ENCODE data around the gene MTERF4.

MTERF4 gene

GRCh38 chr2:241102239-241102803 is at the start of gene MTERF4:
TSS of gene MTERF4 (minus strand) at chr2:241102287. CDS start at chr2:241102273, 14 bp downstream.
- DNase-seq: peak; percentile 68 to 78

GRCh38 chr2:241150660-241151530 is 48.8 kb upstream of the MTERF4 start:
- DNase-seq: peak in 1 of 2 donors; percentile 36

- DNase-seq: peak; percentile 91 to 92
Measured at GRCh38 chr2:241149925-241150659, 48.0 kb upstream of the MTERF4 start, which contains the start of gene PPP1R7. TSS of gene PPP1R7 (plus strand) at chr2:241150467. CDS start at chr2:241150496, 29 bp downstream.

DNA sequence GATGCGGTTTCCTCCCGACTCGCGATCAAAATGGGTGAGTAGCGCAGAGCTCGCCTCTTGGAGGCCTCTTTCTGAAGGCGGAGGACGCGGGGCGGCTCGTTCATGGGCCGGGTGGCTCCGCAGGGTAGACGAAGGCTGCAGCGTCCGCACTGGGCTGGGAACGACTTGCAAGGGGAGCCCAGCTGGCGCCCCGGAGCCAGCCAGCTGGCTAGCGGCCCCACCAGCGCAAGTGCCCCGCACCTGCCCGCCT is 47.5 kb upstream of the MTERF4 start:
- no peak for DNase-seq

DNA sequence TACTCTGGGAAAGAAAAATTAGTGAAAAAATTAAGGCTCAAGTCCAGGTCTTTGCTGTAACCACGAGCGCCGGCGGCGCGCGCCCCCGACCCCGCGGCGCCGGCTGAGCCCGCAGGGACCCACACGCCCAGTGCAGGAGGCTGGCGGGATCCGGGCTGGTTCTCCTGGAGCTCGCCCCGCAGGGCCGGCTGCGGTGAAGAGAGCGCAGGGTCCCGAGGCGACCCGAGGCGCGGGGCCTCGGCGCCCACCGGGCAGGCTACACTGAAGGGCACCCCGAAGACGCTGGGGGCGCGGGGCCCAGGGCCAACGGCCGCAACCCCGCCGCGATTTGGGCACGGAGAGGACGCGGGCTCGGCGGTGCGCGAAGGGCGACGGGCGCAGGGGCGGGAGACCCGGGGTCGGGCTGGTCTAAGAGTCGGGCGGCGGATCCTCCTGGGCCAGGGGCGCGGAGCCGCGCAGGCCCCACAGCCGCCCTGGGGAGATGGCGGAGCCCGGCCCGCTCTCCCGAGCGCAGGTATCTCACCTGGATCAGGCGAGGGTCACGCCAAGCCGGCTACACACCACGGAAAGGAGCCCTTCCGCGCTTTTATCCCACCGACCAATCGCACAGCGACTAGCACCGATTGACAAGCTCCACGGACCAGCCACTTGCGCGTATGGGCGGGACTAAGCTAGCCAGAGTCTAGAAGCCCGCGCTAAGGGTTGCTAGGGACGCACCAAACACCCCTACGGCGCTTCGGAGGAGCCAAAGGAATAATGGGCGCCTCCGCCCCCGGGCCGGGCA is 47.0 kb upstream of the MTERF4 start, which contains the start of gene PASK:
PASK (minus strand) TSS at position 582 of the 784 bp plus-strand sequence. CDS start 6,440 bp downstream, outside the sequence.
- peak; percentile 89 to 94 for DNase-seq

GRCh38 chr2:241148239-241148638 is 46.2 kb upstream of the MTERF4 start:
- DNase-seq: no peak

GRCh38 chr2:241147336-241147735 is 45.2 kb upstream of the MTERF4 start:
- DNase-seq: no peak

DNA sequence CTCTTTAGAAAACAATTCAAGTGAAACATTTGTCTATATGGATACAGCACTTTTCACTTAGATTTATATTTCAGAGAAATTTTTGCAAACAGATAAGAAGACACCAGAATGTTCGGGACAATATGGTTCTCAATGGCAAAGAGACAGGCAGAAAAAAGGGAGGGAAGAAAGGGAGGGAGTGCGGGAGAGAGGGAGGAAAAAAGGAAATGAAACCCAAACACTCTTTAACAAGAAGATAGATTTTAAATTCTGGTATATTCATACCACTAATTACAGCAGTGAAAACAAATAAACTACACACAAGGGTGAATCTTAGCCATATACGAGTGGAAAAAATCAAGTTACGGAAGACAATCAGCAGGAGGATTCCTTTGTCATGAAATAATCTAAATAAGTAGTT is 44.2 kb upstream of the MTERF4 start:
- DNase-seq: no peak

DNA sequence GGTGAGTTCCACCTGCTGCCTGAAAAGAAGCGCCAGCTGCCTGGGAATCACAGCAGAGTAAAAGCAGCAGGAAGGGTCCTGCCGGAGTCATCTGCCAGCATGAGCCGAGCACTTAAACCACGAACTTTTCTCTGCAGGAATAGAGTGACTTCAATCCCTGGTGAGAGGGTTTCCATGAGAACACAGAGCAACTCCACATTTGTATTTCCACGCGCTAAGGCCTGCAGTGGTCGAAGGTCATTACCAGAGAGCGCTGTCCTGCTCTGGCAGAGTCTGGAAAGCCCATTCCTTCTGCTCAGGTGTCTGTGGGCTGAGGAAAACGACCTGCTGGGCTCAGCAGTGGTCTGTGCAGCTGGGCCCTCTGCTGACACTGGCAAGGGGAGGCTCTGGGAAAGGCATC is 40.5 kb upstream of the MTERF4 start:
- DNase-seq: no peak

- no peak for DNase-seq
Measured at GRCh38 chr2:241142063-241142462, 40.0 kb upstream of the MTERF4 start.

DNA sequence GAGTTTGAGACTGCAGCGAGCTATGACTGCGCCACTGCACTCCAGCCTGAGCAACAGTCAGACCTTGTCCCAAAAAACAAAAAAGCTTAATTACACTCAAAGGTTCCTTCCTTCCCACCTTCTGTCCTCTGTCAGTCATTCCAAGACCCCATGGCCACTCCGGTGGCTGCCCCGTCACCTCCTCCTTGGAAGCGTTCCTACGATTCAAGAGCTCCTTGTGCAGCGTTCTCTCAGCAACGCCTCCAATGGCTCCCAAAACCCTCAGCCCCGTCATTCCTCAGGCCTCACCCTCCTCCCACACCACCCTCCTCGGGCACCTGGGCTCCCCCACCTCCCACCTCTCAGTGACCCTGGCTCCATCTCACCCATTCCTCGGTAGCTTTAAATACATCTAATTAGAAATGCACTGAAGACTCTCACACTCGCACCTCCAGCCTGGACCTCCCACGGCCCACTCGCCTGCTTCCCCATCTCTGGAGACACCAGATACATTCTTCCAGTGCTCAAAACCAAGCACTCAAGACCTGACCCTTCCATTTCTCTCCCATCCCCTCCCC is 39.2 kb upstream of the MTERF4 start:
- no peak for DNase-seq

DNA sequence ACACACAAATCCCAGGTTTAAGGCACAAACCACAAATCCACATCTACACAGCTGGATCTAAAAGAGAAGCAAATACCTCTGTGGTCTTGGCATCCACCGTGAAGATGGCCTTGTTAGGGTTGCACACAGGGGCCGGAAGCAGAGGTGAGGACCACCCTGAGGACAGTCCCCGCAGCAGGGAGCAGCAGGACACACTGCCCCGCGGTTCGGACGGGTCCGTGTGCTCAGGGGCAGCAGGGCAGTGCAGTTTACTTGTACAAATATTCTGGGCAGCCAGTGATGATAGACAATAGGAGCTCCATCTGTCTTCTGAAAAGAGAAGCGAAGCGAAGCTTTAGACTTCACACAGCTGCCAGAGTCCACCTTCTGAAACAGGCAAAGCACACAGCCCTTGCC is 38.4 kb upstream of the MTERF4 start:
- no peak for DNase-seq

GRCh38 chr2:241139531-241140444 is 37.7 kb upstream of the MTERF4 start:
- DNase-seq: no peak

DNA sequence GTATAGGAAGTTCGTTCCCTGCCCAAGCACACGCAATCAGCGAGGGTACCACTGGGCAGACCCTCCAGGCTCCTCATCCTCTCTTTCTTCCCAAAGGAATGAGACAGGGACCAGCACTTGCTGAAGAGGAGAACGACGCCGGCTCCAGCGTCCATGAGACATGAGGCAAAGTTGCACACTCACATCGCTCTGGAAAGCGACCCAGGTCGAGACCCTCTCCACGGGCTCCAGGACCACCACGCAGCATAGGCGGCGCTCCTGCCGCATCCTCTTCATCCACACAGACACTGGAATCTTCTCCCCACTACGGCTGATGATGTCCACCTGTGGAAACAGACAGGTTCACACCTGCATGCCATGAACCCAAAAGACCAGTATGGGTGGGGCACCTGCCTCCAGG is 36.4 kb upstream of the MTERF4 start:
- no peak for DNase-seq

DNA sequence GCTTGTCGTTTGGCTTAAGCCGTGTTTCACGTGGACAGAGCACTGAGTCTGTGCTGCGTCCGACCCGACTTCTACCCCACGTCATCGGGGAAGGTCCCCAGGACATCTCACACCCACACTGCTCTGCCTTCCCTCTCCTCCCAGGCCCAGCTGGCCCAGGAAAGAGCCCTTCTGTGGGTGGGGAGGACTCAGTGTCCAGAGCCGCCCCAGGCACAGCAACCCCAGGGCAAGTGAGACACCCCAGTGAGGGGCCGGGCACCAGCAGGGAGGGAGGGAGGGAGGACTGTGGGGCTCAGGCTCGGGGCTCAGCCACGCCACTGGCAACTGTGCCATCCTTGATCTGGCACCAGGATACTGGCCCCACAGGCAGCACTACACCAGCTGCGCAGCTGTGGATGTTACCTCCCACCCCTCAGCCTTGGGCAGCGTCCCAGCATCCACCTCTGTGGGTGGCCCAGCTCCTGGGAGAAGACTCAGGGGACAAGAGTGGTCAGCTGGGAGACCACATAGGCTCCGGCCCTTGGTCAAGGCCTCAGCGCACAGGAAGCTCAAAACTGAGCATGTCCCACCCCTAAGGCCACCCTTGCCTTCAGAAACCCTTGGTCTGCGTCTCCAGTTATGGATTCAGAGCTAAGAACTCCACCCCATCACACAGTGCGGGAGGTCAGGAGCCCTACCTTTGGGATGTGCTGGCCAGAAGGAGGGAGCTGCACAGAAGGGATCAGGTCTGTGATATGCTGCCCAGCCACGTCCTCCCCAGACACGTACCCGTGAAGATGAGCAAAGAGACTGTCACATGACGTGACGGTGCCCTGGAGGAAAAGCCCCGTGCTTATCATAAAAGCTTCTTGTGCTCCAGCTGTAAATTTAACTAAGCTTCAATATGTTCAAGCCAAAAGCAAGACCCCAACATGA is 35.4 kb upstream of the MTERF4 start:
- no peak for DNase-seq

DNA sequence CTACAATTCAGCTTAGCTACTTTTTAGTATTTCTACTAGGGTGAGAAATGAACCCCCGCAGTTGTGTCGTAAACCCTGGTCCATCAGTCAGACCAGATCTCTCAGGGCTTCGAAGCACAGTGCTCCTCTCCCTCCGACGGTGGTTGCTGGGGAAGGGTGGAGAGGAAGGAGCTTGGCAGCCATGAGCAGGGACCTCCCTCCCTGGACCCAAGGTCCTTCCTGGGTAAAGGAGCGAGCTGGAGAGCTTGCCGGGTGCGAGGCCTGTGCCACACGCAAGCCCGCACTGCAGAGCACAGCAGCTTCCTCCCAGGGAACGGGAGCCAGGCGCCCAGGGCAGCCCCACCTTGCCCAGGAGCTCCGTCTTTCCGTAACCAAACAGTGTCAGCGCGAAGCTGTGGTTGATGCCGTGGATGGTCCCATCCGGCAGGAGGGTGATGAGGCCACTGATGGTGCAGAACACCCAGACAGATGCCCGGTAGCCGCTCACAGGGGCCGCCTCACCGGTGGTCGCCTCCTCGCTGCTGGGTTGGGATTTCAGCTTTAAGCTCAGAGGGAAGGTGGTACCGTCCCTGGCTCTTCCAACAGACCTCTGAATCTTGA is 34.7 kb upstream of the MTERF4 start:
- no peak for DNase-seq

DNA sequence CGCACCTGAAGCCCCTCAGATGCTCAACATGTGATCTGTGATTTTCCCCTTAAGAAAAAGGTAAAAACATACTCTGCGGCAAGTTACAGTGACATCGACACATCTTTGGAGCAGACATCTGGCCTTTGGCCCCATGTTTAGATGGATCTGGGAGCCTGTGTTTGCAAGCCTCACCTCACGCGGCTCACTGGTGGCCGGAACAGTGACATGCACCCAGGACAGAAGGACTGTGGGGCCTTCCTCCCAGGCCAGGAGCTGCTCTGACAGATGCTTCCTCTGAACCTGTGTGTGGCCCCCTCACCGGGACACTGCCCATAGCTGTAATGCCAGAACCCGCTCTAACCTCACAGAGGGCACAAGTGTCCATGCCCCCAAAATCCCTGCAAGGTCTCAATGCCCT is 34.1 kb upstream of the MTERF4 start:
- no peak for DNase-seq

GRCh38 chr2:241135737-241136136 is 33.6 kb upstream of the MTERF4 start:
- DNase-seq: no peak

- no peak for DNase-seq
Measured at GRCh38 chr2:241134711-241135110, 32.6 kb upstream of the MTERF4 start.

DNA sequence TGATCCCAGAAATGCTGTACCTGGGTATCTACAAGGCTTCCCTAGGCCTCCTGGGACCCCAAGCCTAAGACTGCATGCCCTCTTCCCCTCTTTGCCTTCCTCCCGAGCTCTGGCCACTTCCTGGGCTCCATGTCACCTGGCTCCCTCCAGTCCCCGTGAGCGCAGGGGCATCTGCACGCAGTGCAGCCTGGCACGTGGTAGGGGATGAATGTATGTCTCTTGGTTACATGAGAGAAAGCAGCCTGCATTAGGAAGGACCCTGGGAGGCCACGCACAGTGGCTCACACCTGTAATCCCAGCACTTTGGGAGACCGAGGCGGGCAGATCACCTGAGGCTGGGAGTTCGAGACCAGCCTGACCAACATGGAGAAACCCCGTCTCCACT is 31.3 kb upstream of the MTERF4 start:
- DNase-seq: no peak
